Uterus (tissue), 2 donors: ENCODE results near the gene CTTNBP2.

Source experiments
- POLR2A ChIP-seq, 2 donors: fragments of 450-650 bp; IDR thresholded peaks; one replicate each; pipeline ENCODE4 v1.6.1; 2016; ENCODE audit warnings: antibody characterized with exemption in 2 of 2, mild to moderate bottlenecking in 1 of 2, moderate library complexity in 1 of 2
- TF ChIP-seq, protein P1 (sequence below), 4 experiments: fragments of 200-600 bp in 2 of 4; fragments of 450-650 bp in 2 of 4; sonication (generic) in 2 of 4; IDR thresholded peaks; one replicate each; pipeline ENCODE4 v1.5.1; 2016 to 2019; ENCODE audit warnings: antibody characterized with exemption in 4 of 4, mild to moderate bottlenecking in 2 of 4, moderate library complexity in 1 of 4

DNA sequence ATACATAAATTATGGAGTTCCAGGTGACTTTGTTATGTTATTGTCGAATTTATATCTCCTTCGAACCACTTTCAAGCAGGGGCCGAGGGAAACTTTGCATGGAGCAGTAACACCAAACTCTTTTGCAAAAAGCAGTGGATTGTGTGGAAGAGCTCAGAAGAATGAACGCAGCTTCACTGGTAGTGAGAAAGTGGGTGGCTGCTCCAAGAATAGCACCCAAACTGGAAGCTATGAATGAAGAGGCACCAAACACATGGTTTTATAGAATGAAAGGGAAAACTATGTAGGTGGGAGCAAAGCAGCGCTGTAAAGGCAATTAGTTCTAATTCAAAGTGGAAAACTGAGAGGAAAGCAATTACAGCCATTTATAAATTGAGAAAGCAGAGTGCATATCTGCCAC lies 67.2 kb downstream of the CTTNBP2 start:
- TF ChIP-seq, protein P1, sequence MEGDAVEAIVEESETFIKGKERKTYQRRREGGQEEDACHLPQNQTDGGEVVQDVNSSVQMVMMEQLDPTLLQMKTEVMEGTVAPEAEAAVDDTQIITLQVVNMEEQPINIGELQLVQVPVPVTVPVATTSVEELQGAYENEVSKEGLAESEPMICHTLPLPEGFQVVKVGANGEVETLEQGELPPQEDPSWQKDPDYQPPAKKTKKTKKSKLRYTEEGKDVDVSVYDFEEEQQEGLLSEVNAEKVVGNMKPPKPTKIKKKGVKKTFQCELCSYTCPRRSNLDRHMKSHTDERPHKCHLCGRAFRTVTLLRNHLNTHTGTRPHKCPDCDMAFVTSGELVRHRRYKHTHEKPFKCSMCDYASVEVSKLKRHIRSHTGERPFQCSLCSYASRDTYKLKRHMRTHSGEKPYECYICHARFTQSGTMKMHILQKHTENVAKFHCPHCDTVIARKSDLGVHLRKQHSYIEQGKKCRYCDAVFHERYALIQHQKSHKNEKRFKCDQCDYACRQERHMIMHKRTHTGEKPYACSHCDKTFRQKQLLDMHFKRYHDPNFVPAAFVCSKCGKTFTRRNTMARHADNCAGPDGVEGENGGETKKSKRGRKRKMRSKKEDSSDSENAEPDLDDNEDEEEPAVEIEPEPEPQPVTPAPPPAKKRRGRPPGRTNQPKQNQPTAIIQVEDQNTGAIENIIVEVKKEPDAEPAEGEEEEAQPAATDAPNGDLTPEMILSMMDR (IDR thresholded peaks at IDR 0.05): no peak
- no peak for TF ChIP-seq POLR2A (IDR thresholded peaks at IDR 0.05)
